Neural cell (in vitro differentiated cells): Measurements from ENCODE around the gene CD101.

Experiments used
- CTCF ChIP-seq: fragments of 450-650 bp; IDR thresholded peaks from 2 replicates; pipeline ENCODE4 v1.5.1; 2014; ENCODE audit warnings: antibody characterized with exemption, mild to moderate bottlenecking, moderate library complexity; ENCODE audit not compliant: poor library complexity, severe bottlenecking
- EP300 ChIP-seq: fragments of 450-650 bp; conservative IDR thresholded peaks from 2 replicates; pipeline ENCODE4 v1.6.1; 2014; ENCODE audit warnings: antibody characterized with exemption, mild to moderate bottlenecking, moderate library complexity; ENCODE audit not compliant: poor library complexity, severe bottlenecking
- EZH2 ChIP-seq: fragments of 200-600, 300-800 bp; shearing (Covaris generic), sonication (generic); IDR thresholded peaks from 2 replicates; pipeline ENCODE4 v1.6.1; 2014; ENCODE audit warnings: antibody characterized with exemption, low read length, borderline replicate concordance, mild to moderate bottlenecking; ENCODE audit not compliant: insufficient read depth, poor library complexity, severe bottlenecking
- POLR2AphosphoS5 ChIP-seq: IDR thresholded peaks from 2 replicates; pipeline ENCODE4 v1.6.1; 2012
- REST ChIP-seq: IDR thresholded peaks from 2 replicates; pipeline ENCODE4 v1.6.1; 2012; ENCODE audit warnings: borderline replicate concordance
- SMC3 ChIP-seq: fragments of 450-650 bp; conservative IDR thresholded peaks from 2 replicates; pipeline ENCODE4 v1.6.1; 2014; ENCODE audit warnings: antibody characterized with exemption, mild to moderate bottlenecking, moderate library complexity; ENCODE audit not compliant: poor library complexity
- TAF1 ChIP-seq: IDR thresholded peaks from 2 replicates; pipeline ENCODE4 v1.6.1; 2012; ENCODE audit warnings: low read depth

- TF ChIP-seq CTCF (no peak), REST (no peak), EZH2 (no peak), EP300 (no peak), POLR2AphosphoS5 (no peak), SMC3 (no peak), TAF1 (no peak)
These were observed 48.8 kb upstream of the CD101 start for GRCh38 chr1:116952738-116953275.
